ENCODE results near the gene PAK5. TPM values are rescaled to one million over a fixed set of nuclear protein-coding genes. Genes with fewer than 3 reads are reported as not detected.

Gene PAK5
- total and polyA plus RNA-seq, 2 experiments from 2014 or later: not detected

- H3K4me3 ChIP-seq: no peak overlapping the region
- no peaks in the 10 kb centered on the region for H3K36me3 ChIP-seq (ENCODE audit: low read depth)
- in situ Hi-C loops (cut with MboI): no loop called here
- no peak overlapping the region for H2AFZ ChIP-seq
- H3K9me2 ChIP-seq (ENCODE audit: insufficient read depth): no peaks in the 10 kb centered on the region
- H3K27ac ChIP-seq: no peak overlapping the region
- no peaks in the 10 kb centered on the region; the same call in 1 of the 2 replicates for H4K20me1 ChIP-seq (ENCODE audit: insufficient read depth)
- H3K9me3 ChIP-seq (ENCODE audit: low read depth): no peaks in the 10 kb centered on the region
- no peaks in the 10 kb centered on the region for H3K79me2 ChIP-seq (ENCODE audit: insufficient read depth)
- no peak overlapping the region for H3K9ac ChIP-seq
- WGBS, 2 experiments (ENCODE audit: low coverage in 1 of 2, low lambda C conversion rate in 2 of 2, missing lambda C conversion rate in 2 of 2): 61 to 70% methylated on average over 3 of the region's 3 CpGs
- no peaks in the 10 kb centered on the region for H3K4me1 ChIP-seq (ENCODE audit: insufficient read depth)
- 0 out of 2 replicates have a peak, but pooled peaks cover 5% of the 10 kb centered on the region for H3K27me3 ChIP-seq (replicated peaks; ENCODE audit: insufficient read depth)
- no peak for TF ChIP-seq EZH2phosphoT487 (IDR thresholded peaks at IDR 0.05; ENCODE audit: insufficient read depth, low read depth)
- TF ChIP-seq EZH2 (IDR thresholded peaks at IDR 0.05; ENCODE audit: insufficient read depth, poor library complexity, severe bottlenecking): no peak
- no peaks in the 10 kb centered on the region for H3F3A ChIP-seq (ENCODE audit: insufficient read depth)
- H3K4me2 ChIP-seq (ENCODE audit: unreplicated experiment): no peak overlapping the region
- no peak for DNase-seq
Observed at GRCh38 chr20:9490631-9491030, 348.2 kb downstream of the PAK5 start.

- no peaks in the 10 kb centered on the region for H3K4me1 ChIP-seq (ENCODE audit: insufficient read depth)
- no peaks in the 10 kb centered on the region for H3K79me2 ChIP-seq (ENCODE audit: insufficient read depth)
- no peaks in the 10 kb centered on the region for H3K9me3 ChIP-seq (ENCODE audit: low read depth)
- H3F3A ChIP-seq (ENCODE audit: insufficient read depth): no peaks in the 10 kb centered on the region
- DNase-seq: no peak
- TF ChIP-seq EZH2 (IDR thresholded peaks at IDR 0.05; ENCODE audit: insufficient read depth, poor library complexity, severe bottlenecking) (no peak), EZH2phosphoT487 (IDR thresholded peaks at IDR 0.05; ENCODE audit: insufficient read depth, low read depth) (no peak)
- no peak overlapping the region for H3K27ac ChIP-seq
- no peak overlapping the region for H3K4me3 ChIP-seq
- no peak overlapping the region for H3K9ac ChIP-seq
- no peaks in the 10 kb centered on the region for H3K36me3 ChIP-seq (ENCODE audit: low read depth)
- H4K20me1 ChIP-seq (ENCODE audit: insufficient read depth): no peaks in the 10 kb centered on the region; the same call in 1 of the 2 replicates
- H3K4me2 ChIP-seq (ENCODE audit: unreplicated experiment): no peak overlapping the region
- 0 out of 2 replicates have a peak, but pooled peaks cover 5% of the 10 kb centered on the region for H3K27me3 ChIP-seq (replicated peaks; ENCODE audit: insufficient read depth)
- H3K9me2 ChIP-seq (ENCODE audit: insufficient read depth): no peaks in the 10 kb centered on the region
- WGBS, 2 experiments (ENCODE audit: low coverage in 1 of 2, low lambda C conversion rate in 2 of 2, missing lambda C conversion rate in 2 of 2): 18 to 19% methylated on average over 3 of the region's 3 CpGs
- no peak overlapping the region for H2AFZ ChIP-seq
- in situ Hi-C loops (cut with MboI): no loop called here
Observed at GRCh38 chr20:9490161-9490560, 348.7 kb downstream of the PAK5 start.

GRCh38 chr20:9488063-9488462, 350.8 kb downstream of the PAK5 start:
- Histone ChIP-seq H3K4me3 (no peak overlapping the region), H2AFZ (no peak overlapping the region), H3K9ac (no peak overlapping the region), H3K27ac (no peak overlapping the region), H3K36me3 (ENCODE audit: low read depth) (no peaks in the 10 kb centered on the region), H3K9me2 (ENCODE audit: insufficient read depth) (no peaks in the 10 kb centered on the region), H3K27me3 (replicated peaks; ENCODE audit: insufficient read depth) (0 out of 2 replicates have a peak, but pooled peaks cover 5% of the 10 kb centered on the region), H3F3A (ENCODE audit: insufficient read depth) (no peaks in the 10 kb centered on the region), H3K9me3 (ENCODE audit: low read depth) (no peaks in the 10 kb centered on the region), H3K4me2 (ENCODE audit: unreplicated experiment) (no peak overlapping the region), H4K20me1 (ENCODE audit: insufficient read depth) (no peaks in the 10 kb centered on the region; the same call in 1 of the 2 replicates), H3K4me1 (ENCODE audit: insufficient read depth) (no peaks in the 10 kb centered on the region), H3K79me2 (ENCODE audit: insufficient read depth) (no peaks in the 10 kb centered on the region)
- in situ Hi-C loops (cut with MboI): no loop called here
- no peak for DNase-seq
- 24 to 30% methylated on average over 2 of the region's 2 CpGs for WGBS, 2 experiments (ENCODE audit: low coverage in 1 of 2, low lambda C conversion rate in 2 of 2, missing lambda C conversion rate in 2 of 2)
- TF ChIP-seq EZH2phosphoT487 (IDR thresholded peaks at IDR 0.05; ENCODE audit: insufficient read depth, low read depth): no peak
- no peak for TF ChIP-seq EZH2 (IDR thresholded peaks at IDR 0.05; ENCODE audit: insufficient read depth, poor library complexity, severe bottlenecking)

Other genes starting within 250 kb of the PAK5 start
- gene ANKEF1, start 195.9 kb upstream of the PAK5 start, total RNA-seq (2014; rRNA removed; shearing (Covaris generic)): 0.22 and 0.76 TPM in 2 replicates
- 0.06 TPM in 2 replicates for gene ANKEF1, start 195.9 kb upstream of the PAK5 start, polyA plus RNA-seq (2016; fragmentation: Nextera tagmentation; extraction: Ambion mirVana)

Measured in GM23248 (cell line).